NT2/D1 (cell line): ENCODE measurements around the gene CACNA1C.

Source experiments
- SUZ12 ChIP-seq: IDR thresholded peaks from 2 replicates; pipeline ENCODE4 v1.6.1; 2011; ENCODE audit not compliant: insufficient read length, insufficient read depth; ENCODE audit errors: extremely low read depth
- YY1 ChIP-seq: IDR thresholded peaks from 2 replicates; pipeline ENCODE4 v1.6.1; 2011; ENCODE audit not compliant: insufficient read length, insufficient read depth

- no peak for TF ChIP-seq YY1
- no peak for TF ChIP-seq SUZ12
Observed at GRCh38 chr12:2013086-2013485, 39.7 kb upstream of the CACNA1C start.
